ENCODE data around the gene CIRBP. TPM values are rescaled to one million over a fixed set of nuclear protein-coding genes. Genes with fewer than 3 reads are reported as not detected.

CIRBP gene
- total RNA-seq, 2 donors from 2014 or later: 288 to 385 TPM

DNA sequence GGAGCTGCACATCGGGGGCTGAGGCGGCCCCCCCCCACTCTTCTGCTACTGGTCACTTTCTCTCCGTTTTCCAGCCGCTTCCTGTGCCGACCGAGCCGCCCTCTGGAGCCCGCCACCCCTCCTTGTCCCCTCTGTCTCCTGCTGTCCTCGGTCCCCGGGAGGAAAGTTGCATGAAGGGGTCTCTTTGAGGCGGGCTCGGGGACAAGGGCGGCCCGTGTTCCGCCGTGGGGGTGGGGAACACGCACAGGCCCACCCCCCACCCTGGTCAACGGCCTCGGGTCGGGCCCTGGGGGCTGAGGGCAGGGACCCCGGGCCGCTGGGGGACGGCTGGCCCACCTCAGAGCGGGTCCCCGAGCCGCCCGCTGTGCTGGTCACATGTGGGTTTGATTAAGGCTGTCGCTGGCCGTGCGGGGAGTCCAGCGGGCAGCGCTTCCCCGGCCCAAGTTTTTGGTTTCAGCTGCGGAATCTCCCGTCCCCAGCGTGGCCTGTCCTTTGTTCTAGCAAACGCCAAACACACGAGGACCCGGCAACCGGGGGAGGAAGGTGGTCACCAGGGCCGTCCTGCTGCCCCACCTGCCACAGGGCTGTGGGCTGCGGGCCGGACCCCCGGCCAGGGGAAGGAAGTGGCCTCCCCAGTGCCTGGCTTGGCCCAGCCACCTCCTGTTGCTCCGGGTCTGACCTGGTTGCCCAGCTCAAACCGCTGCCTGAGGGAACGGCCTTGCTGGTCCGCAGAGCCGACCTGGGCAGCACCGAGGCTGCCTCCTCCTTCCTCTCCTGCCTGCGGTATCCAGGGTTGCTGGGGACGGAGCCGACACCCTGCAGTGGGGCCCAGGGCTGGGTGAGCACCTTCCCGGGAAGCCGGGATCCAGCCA, 18.5 kb downstream of the CIRBP start:
- peaks cover 0 to 6% of the 10 kb centered on the region in 2 donors for H3K4me1 ChIP-seq
- TF ChIP-seq, protein P1, sequence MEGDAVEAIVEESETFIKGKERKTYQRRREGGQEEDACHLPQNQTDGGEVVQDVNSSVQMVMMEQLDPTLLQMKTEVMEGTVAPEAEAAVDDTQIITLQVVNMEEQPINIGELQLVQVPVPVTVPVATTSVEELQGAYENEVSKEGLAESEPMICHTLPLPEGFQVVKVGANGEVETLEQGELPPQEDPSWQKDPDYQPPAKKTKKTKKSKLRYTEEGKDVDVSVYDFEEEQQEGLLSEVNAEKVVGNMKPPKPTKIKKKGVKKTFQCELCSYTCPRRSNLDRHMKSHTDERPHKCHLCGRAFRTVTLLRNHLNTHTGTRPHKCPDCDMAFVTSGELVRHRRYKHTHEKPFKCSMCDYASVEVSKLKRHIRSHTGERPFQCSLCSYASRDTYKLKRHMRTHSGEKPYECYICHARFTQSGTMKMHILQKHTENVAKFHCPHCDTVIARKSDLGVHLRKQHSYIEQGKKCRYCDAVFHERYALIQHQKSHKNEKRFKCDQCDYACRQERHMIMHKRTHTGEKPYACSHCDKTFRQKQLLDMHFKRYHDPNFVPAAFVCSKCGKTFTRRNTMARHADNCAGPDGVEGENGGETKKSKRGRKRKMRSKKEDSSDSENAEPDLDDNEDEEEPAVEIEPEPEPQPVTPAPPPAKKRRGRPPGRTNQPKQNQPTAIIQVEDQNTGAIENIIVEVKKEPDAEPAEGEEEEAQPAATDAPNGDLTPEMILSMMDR (IDR thresholded peaks at IDR 0.05): no peak
- no peak for DNase-seq (ENCODE audit: low spot score)
- H3K9me3 ChIP-seq: no peaks in the 10 kb centered on the region
- H3K36me3 ChIP-seq: no peaks in the 10 kb centered on the region
- peak overlapping the region in 1 of 2 donors; percentile 3 for H3K4me3 ChIP-seq
- peaks cover 8 to 28% of the 10 kb centered on the region in 2 donors for H3K27me3 ChIP-seq
- H3K27ac ChIP-seq: no peak overlapping the region

DNA sequence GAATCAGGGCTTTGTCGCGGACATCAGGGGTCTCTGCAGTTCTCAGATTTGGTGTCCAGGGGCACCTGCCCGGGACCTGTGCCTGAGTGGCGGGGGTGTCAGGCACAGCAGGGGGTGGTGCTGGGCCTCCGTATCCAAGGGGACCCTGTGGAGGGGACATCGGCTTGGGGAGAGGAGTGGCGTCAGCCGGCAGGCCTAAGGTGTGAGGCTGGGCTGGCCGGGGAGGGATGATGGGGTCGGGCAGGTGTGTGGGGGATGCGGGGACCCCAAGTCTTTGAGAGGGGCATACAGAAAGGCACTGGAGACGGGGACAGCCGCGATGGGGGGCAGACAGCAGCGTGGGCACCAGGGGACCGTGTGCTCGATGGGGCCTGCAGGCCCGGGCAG, 19.1 kb downstream of the CIRBP start:
- no peaks in the 10 kb centered on the region for H3K9me3 ChIP-seq
- H3K36me3 ChIP-seq: no peaks in the 10 kb centered on the region
- no peak overlapping the region for H3K27ac ChIP-seq
- peaks cover 8 to 28% of the 10 kb centered on the region in 2 donors for H3K27me3 ChIP-seq
- TF ChIP-seq, protein P1 (IDR thresholded peaks at IDR 0.05): no peak
- peaks cover 0 to 6% of the 10 kb centered on the region in 2 donors for H3K4me1 ChIP-seq
- no peak overlapping the region for H3K4me3 ChIP-seq
- no peak for DNase-seq (ENCODE audit: low spot score)

DNA sequence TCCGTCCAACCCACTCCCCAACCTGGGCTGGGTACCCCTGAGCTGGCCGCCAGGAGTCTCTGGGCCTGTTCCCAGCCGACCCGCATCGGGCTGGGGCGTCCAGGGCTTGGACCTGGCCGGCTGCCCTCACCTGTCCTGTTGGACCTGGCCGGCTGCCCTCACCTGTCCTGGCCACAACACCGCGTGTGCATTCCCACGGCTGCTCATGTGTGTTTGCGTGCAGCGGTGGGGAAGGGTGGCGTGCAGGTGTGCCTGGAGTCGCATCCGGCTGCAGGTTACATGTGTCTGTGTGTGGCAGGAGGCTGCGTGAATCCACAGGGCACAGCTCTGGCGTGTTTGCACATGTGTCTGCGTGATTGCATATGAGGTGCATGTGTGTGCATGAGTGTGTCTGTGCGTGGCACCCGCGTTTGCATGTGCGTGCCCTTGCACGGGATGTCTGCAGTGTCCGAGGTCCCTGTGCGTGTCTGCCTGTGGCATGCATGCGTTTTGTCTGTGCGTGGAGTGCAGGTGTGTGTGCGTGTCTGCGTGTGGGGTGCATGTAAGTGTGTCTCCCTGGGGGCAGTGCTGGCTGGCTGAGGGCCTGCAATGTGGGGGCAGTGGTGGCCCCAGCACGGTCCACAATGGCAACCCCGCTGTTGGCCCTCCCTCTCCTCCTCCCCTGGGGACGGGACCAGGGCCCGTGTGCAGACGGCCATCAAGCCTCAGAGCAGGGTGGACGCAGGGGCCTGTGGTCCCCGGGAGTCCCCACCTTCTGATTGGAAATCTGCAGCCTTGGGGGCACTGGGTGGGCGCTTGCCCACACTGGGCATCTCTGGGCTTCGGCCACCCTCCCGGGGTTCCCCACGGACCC, 19.9 kb downstream of the CIRBP start:
- H3K27me3 ChIP-seq: peaks cover 8 to 23% of the 10 kb centered on the region in 2 donors
- no peaks in the 10 kb centered on the region for H3K9me3 ChIP-seq
- peaks cover 0 to 6% of the 10 kb centered on the region in 2 donors for H3K4me1 ChIP-seq
- no peak for DNase-seq (ENCODE audit: low spot score)
- H3K27ac ChIP-seq: no peak overlapping the region
- TF ChIP-seq, protein P1 (IDR thresholded peaks at IDR 0.05): no peak
- H3K4me3 ChIP-seq: no peak overlapping the region
- no peaks in the 10 kb centered on the region for H3K36me3 ChIP-seq

DNA sequence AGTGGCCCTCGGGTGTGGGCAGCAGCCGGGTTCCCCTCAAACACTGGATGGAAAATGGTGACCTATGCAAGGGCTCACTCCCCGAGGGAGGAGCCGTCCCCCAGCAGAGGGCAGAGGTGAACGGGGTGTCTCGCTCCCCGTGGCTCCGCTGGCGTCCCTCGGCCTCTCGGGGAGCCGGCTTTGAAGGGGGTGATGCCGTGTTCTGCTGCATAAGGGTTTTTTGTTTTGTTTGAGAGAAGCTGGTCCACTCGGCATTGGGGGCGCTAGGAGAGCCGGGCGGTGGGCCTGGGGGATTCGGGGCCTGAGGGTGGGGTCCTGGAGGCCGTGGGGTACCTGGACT, 20.5 kb downstream of the CIRBP start:
- TF ChIP-seq, protein P1 (IDR thresholded peaks at IDR 0.05): no peak
- no peaks in the 10 kb centered on the region for H3K36me3 ChIP-seq
- no peak overlapping the region for H3K4me3 ChIP-seq
- no peaks in the 10 kb centered on the region for H3K9me3 ChIP-seq
- no peak overlapping the region for H3K27ac ChIP-seq
- peaks cover 8 to 23% of the 10 kb centered on the region in 2 donors for H3K27me3 ChIP-seq
- peaks cover 0 to 6% of the 10 kb centered on the region in 2 donors for H3K4me1 ChIP-seq
- no peak for DNase-seq (ENCODE audit: low spot score)

DNA sequence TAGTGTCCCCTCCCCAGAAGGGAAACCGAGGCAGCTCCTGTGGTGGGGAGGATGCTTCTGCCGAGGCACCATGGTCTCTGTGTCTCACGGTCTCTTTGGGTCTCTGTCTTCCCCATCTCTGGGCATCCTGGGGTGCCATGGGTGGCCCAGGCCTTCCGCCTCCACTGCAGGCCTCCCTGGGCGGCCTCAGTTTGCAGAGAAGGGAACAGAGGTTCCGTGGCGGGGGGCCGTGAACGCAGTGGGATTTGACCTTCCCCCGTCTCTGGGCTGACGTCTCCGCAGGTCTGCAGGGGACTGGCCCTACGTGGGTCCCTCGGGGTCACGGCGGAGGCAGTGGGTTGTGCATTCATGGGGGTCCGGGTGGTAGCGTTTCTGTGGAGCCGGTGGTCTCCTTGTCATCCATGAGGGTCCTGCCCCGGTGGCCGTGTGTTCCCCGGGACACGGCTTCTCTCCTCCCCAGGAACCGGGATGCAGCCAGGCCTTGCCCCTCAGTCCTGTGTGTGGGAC, 21.1 kb downstream of the CIRBP start:
- Histone ChIP-seq H3K36me3 (no peaks in the 10 kb centered on the region), H3K27me3 (peaks cover 8 to 19% of the 10 kb centered on the region in 2 donors), H3K27ac (no peak overlapping the region), H3K4me3 (no peak overlapping the region), H3K4me1 (peaks cover 0 to 10% of the 10 kb centered on the region in 2 donors), H3K9me3 (no peaks in the 10 kb centered on the region)
- TF ChIP-seq, protein P1 (IDR thresholded peaks at IDR 0.05): no peak
- no peak for DNase-seq (ENCODE audit: low spot score)
